Amygdala (tissue), 56 donors: ENCODE data around the gene SH3TC1.

Experiments used
- DNase-seq, 56 donors: peaks; one replicate each; lab custom pipeline; 2025; lab: John Stamatoyannopoulos, UW

The SH3TC1 gene

GRCh38 chr4:8270912-8271815, 72.1 kb downstream of the SH3TC1 start:
- no peak for DNase-seq

- DNase-seq: no peak
These were observed 72.7 kb downstream of the SH3TC1 start for GRCh38 chr4:8271821-8272220.

- no peak for DNase-seq
These were observed 73.7 kb downstream of the SH3TC1 start for GRCh38 chr4:8272472-8273428.

GRCh38 chr4:8273450-8273849, 74.4 kb downstream of the SH3TC1 start:
- DNase-seq: no peak

GRCh38 chr4:8274066-8274652, 75.1 kb downstream of the SH3TC1 start:
- no peak for DNase-seq

GRCh38 chr4:8274765-8275547, 75.9 kb downstream of the SH3TC1 start:
- peak in 53 of 56 donors; percentile 7 to 86 (median 49) for DNase-seq

GRCh38 chr4:8275548-8275910, 76.4 kb downstream of the SH3TC1 start:
- no peak for DNase-seq

GRCh38 chr4:8276358-8277240, 77.5 kb downstream of the SH3TC1 start:
- DNase-seq: no peak

GRCh38 chr4:8277356-8278008, 78.4 kb downstream of the SH3TC1 start:
- DNase-seq: no peak

- no peak for DNase-seq
These were observed 78.9 kb downstream of the SH3TC1 start for GRCh38 chr4:8278009-8278395.

GRCh38 chr4:8278421-8279287, 79.6 kb downstream of the SH3TC1 start:
- DNase-seq: no peak

- no peak for DNase-seq
These were observed 80.4 kb downstream of the SH3TC1 start for GRCh38 chr4:8279321-8280157.

- no peak for DNase-seq
These were observed 81.2 kb downstream of the SH3TC1 start for GRCh38 chr4:8280158-8280875.

- DNase-seq: no peak
These were observed 81.9 kb downstream of the SH3TC1 start for GRCh38 chr4:8280876-8281440.

- peak in 1 of 56 donors; percentile 32 for DNase-seq
These were observed 82.5 kb downstream of the SH3TC1 start for GRCh38 chr4:8281519-8282133.
